CMK (cell line): ENCODE results near the gene DLGAP1.

ENCODE experiments used
- DNase-seq: peaks from one replicate; pipeline ENCODE4 v3.0.0-alpha.2; 2010; ENCODE audit warnings: low read depth

Gene DLGAP1

GRCh38 chr18:3530807-3531206 lies 924.3 kb downstream of the DLGAP1 start:
- no peak for DNase-seq

- DNase-seq = no peak
Measured at GRCh38 chr18:3529601-3530000, 925.5 kb downstream of the DLGAP1 start.

DNA sequence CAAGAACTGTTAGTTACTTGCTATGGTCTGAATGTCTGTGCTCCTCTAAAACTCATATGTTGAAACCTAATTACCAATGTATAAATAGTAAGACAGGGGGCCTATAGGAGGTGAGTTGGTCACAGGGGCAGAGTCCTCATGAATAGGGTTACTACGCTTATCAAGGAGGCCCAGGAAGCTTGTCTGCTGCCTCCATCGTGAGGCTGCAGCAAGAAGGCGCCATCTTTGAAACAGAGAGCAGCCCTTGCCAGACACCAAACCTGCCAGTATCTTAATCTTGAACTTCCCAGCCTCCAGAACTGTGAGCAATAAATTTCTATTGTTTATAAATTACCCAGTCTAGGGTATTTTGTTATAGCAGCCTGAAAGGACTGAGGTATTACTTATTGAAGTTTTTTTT lies 926.0 kb downstream of the DLGAP1 start:
- no peak for DNase-seq

- DNase-seq = no peak
Measured at GRCh38 chr18:3528231-3528630, 926.9 kb downstream of the DLGAP1 start.

DNA sequence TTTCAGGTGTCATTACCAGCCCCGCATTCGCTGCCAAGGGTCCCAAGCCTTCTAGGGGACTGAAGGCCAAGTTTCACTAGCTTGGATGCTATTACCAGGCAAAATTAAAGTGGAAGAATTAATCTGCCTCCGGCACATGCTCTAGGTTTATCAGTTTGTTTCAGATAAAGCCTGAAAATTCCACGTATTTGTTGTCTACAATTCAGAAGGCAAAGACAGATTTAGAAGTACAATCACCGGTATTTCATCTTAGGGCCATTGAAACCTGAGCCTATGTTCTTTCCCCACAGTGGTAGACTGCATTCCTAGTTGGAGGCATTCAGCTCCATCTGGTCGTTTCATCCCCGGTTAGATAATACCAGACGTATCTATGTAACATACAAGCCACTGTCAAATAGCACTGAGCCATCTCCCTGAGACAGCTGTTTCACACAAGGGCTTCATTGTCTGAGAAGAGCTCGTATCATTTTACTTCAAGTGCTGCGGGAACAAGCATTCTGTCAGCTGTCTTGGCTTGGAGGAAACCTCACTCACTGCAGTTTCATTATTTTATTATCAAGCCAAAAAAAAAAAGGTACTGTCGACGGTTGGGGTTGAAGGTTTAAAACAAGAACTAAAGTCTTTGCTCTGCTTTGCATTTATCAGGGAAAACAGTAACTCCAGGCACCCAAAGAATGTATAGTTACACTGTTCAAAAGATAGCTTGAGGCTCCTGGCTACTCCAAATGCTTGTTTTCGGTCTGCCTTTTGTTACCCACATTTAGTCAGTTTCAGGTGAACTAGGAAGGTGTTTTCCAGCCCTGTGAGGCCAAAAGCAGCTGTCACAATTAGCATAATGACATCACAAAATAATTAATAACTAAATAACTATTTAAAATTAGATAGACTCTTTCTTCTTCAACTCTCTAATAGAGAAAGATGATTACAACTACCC lies 928.4 kb downstream of the DLGAP1 start:
- no peak for DNase-seq

- DNase-seq = peak; percentile 1
Measured at GRCh38 chr18:3525870-3526420, 929.2 kb downstream of the DLGAP1 start.

DNA sequence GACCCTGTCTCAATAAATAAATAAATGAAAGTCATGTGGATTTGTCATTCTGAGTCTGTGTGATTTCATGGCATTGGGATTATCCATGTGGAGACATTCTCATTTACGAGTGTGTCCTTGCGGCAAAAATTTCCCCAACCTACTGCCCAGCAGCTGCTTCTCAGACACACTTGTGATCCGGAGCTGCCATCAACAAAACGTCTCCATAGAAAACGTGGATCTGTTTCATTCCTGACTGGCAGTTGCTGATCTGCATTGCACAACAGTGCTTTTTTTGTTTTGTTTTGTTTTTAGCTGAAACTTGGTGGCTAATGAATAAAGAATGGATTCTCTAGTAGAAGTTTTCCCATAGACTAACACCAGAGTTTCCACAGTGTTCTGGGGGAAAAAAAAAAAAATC lies 930.4 kb downstream of the DLGAP1 start:
- DNase-seq = no peak

- DNase-seq = no peak
Measured at GRCh38 chr18:3520230-3521085, 934.6 kb downstream of the DLGAP1 start.

DNA sequence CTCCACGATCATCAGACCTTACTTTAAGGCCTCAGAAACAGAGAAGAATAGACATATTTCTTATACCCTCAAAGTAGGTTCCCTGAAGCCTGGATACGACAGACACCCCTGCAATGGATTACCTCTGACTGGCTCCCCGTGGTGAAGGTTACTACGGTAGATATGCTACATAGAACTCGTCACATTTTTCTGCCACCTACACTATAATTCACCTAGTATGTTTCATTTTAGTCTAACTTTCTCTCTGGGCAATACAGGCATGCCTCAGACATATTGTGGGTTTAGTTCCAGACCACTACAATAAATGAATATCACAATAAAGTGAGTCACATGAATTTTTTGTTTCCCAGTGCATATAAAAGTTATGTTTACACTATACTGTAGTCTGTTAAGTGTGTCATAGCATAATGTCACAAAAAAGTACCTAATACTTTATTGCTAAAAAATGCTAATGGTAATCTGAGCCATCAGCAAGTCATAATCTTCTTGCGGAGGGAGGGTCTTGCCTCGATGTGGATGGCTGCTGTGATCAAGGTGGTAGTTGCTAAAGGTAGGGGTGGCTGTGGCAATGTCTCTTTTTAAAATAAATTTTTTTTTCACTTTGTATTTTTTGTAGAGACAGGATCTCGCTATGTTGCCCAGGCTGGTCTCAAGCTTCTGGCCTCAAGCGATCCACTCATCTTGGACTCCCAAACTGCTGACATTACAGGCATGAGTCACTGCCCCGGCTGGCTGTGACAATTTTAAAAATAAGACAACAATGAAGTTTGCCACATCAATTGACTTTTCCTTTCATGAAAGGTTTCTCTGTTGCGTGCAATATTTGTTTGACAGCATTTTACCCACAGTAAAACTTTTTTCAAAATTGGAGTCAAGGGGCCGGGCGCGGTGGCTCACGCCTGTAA lies 940.5 kb downstream of the DLGAP1 start:
- DNase-seq = no peak

GRCh38 chr18:3513481-3513880 lies 941.6 kb downstream of the DLGAP1 start:
- no peak for DNase-seq

DNA sequence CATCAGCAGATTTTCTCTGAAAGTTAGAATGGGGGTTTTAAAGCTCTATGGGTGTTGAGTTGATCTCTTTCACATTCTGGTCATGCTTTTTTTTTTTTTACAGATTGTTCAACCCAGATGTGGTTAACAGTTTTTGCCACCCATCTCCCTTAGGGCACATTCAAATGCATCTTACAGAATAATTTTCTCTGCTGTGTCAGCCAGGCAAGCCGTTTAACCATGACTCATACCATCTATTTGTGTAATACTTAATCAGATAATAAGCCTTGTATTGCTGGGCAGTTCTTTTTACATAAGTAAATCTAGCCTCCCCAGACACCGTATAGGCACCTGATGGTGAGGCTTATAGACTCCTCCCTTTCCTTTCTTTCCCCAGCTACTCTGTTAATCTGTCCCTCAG lies 943.1 kb downstream of the DLGAP1 start:
- DNase-seq = no peak

DNA sequence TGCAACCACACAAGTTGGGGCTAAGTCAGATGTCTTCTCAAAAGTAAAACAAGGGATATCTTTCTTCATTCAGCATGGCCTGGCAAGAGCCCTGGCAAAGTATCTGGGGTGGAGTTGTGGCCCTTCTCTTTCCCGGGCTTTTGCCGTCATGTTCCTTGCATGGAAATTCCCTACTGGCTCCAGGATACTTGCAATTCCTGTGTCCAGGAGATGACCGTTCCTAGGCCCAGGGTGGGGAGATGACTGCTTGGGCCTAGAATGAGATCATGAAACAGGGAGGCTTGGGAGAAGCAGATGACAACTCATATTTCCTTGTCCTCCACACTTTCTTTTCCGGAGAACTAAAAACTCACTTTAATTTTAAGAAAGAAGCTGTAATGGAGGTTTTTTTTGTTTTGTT lies 944.2 kb downstream of the DLGAP1 start:
- DNase-seq = no peak

GRCh38 chr18:3510024-3510423 lies 945.1 kb downstream of the DLGAP1 start:
- no peak for DNase-seq

- no peak for DNase-seq
Measured at GRCh38 chr18:3508576-3509549, 946.2 kb downstream of the DLGAP1 start.

DNA sequence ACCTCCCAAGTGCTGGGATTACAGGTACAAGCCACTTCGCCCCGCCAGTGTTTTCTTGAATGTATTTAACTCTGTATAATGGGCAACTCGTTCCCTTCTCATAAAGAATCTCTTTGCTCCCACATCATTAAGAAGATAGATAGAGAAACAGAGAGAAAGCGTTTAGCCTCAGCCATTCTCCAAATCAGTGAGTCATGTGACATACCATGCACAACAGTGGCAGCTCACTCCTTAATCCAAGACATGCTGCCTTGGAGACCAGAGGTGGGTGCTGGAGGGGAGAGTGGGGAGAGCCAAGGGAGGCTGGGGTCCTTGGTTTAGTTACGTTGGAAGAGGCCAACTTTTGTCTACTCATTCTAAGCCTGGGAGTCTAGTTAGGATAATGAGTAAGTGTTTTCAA lies 950.5 kb downstream of the DLGAP1 start:
- no peak for DNase-seq

DNA sequence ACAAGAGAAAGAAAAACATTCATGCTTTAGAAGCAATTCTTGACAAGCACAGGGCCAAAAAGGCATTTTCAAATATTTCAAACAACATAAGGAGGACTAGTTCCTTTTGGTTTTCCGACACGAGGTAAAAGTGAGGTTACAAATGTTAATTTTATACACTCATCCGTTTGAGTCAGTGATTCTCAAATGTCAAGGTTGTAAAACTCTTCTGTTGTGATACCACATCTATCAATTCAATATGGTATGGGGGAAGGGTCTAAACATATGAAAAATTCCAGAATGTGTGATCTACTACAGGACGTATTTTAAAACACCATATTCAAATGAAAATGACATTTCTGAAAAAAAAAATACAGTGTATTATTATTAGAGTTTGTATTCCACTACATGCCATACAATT lies 952.5 kb downstream of the DLGAP1 start:
- DNase-seq = no peak

GRCh38 chr18:3500016-3500415 lies 955.1 kb downstream of the DLGAP1 start:
- no peak for DNase-seq

GRCh38 chr18:3499501-3499900 lies 955.6 kb downstream of the DLGAP1 start:
- DNase-seq = no peak

DNA sequence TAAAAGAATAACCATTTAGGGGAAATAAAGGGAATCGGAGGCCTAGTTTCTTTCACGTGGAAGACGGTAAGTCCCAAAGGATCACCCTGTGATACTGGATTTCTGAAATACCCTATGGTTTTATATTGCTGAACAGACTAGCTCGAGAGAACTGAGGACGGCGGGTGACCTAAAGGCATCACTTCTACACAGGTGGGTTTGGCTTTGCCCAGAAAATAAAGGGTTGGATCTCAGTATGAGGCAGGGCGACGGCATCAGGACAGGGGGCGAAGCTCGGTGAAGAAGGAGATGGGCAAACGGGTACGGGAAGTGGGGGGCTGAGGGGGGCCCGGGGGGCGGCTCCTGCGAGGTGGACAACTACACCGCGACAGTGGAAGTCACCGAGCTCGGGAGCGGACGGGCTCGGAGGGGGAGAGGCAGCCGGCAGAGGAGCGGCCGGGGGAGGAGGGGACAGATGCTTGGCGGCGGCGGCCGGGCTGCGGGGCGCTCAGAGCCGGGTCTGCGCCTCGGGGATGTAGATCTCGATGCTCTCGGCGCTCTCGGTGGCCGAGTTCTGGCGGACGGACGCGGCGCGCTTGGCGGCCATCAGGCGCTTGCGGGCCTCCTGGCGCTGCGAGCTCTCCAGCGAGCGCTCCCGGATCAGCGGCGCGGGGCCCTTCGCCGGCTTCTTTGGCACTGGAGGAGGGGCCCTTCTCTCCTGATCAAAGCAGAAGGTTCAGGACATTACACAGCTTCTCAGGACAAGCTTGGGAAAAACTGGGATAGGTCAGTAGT lies 956.2 kb downstream of the DLGAP1 start:
- no peak for DNase-seq
